Measurements from ENCODE around the gene TRIM75.
"Not testable (repeated sequence)": the region's sequence is repeated elsewhere in the genome, so short reads cannot be mapped to it uniquely, and the experiment has no call there.

Gene TRIM75

DNA sequence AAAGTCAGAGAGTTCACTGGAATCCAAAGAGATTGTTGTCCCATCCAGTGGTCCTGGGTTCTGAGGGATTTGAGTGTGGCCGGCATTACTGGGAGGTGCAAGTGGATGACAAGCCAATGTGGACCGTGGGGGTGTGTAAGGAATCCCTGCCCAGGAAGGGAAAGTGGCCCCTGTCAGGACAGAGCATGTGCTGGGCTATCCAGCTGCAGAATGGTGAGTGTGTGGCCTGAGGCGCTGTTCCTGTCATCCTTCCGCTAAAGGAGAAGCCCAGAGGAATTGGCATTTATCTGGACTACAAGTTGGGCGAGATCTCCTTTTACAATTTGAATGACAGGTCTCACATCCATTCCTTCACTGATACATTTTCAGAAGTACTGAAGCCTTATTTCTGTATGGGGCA lies 42.3 kb upstream of the TRIM75 start:
- ATAC-seq (ENCODE audit: insufficient read depth, low read depth): no peak
- Histone ChIP-seq H4K20me1 (ENCODE audit: insufficient read depth, low read length) (no peaks in the 10 kb centered on the region), H3K4me3 (ENCODE audit: low read depth in 1 of 2, low read length in 2 of 2) (no peak overlapping the region), H3K9me3 (ENCODE audit: insufficient read depth, low read length, severe bottlenecking) (no peaks in the 10 kb centered on the region), H3K36me3 (ENCODE audit: insufficient read depth, low read length) (no peaks in the 10 kb centered on the region), H3K4me2 (ENCODE audit: insufficient read depth, low read length) (no peak overlapping the region), H3K27me3 (ENCODE audit: insufficient read depth, low read length, poor library complexity) (no peaks in the 10 kb centered on the region), H3K4me1 (ENCODE audit: insufficient read depth, low read length) (no peaks in the 10 kb centered on the region), H3K79me2 (ENCODE audit: insufficient read depth, low read length) (no peaks in the 10 kb centered on the region), H3K27ac (ENCODE audit: low read length) (no peak overlapping the region), H2AFZ (ENCODE audit: low read depth, low read length) (no peak overlapping the region), H3K9ac (ENCODE audit: low read depth, low read length) (no peak overlapping the region)
- no peak for DNase-seq
- TF ChIP-seq EZH2 (IDR thresholded peaks at IDR 0.05; ENCODE audit: borderline replicate concordance, low read depth, low read length, severe bottlenecking): no peak
- TF ChIP-seq, protein P1, sequence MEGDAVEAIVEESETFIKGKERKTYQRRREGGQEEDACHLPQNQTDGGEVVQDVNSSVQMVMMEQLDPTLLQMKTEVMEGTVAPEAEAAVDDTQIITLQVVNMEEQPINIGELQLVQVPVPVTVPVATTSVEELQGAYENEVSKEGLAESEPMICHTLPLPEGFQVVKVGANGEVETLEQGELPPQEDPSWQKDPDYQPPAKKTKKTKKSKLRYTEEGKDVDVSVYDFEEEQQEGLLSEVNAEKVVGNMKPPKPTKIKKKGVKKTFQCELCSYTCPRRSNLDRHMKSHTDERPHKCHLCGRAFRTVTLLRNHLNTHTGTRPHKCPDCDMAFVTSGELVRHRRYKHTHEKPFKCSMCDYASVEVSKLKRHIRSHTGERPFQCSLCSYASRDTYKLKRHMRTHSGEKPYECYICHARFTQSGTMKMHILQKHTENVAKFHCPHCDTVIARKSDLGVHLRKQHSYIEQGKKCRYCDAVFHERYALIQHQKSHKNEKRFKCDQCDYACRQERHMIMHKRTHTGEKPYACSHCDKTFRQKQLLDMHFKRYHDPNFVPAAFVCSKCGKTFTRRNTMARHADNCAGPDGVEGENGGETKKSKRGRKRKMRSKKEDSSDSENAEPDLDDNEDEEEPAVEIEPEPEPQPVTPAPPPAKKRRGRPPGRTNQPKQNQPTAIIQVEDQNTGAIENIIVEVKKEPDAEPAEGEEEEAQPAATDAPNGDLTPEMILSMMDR (IDR thresholded peaks at IDR 0.05; ENCODE audit: borderline replicate concordance, extremely low read depth, low read length, poor library complexity, severe bottlenecking): no peak

DNA sequence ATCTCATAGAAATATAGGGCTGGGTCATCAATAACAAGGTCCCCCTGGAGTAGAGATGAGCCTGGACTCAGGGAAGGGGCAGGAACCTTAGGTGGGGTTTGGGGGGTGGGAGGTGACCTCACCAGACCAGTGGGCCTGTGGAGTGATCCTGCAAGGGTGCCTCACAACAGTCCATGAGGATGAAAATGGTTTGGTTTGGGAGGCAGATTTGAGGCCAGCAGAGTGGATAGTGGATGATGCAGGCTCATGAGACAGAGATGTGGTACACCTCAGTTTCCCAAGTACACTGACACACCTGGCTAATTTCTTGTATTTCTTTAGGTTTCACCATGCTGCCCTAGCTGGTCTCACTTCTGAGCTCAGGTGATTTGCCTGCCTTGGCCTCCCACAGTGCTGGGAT lies 40.0 kb upstream of the TRIM75 start:
- H3K4me3 ChIP-seq (ENCODE audit: low read depth in 1 of 2, low read length in 2 of 2): no peak overlapping the region
- no peaks in the 10 kb centered on the region for H4K20me1 ChIP-seq (ENCODE audit: insufficient read depth, low read length)
- no peak overlapping the region for H3K9ac ChIP-seq (ENCODE audit: low read depth, low read length)
- no peak overlapping the region for H3K4me2 ChIP-seq (ENCODE audit: insufficient read depth, low read length)
- TF ChIP-seq, protein P1 (IDR thresholded peaks at IDR 0.05; ENCODE audit: borderline replicate concordance, extremely low read depth, low read length, poor library complexity, severe bottlenecking): no peak
- TF ChIP-seq EZH2 (IDR thresholded peaks at IDR 0.05; ENCODE audit: borderline replicate concordance, low read depth, low read length, severe bottlenecking): no peak
- H3K79me2 ChIP-seq (ENCODE audit: insufficient read depth, low read length): no peaks in the 10 kb centered on the region
- no peak for ATAC-seq (ENCODE audit: insufficient read depth, low read depth)
- DNase-seq: no peak
- no peaks in the 10 kb centered on the region for H3K9me3 ChIP-seq (ENCODE audit: insufficient read depth, low read length, severe bottlenecking)
- H3K27me3 ChIP-seq (ENCODE audit: insufficient read depth, low read length, poor library complexity): no peaks in the 10 kb centered on the region
- no peaks in the 10 kb centered on the region for H3K4me1 ChIP-seq (ENCODE audit: insufficient read depth, low read length)
- no peaks in the 10 kb centered on the region for H3K36me3 ChIP-seq (ENCODE audit: insufficient read depth, low read length)
- no peak overlapping the region for H2AFZ ChIP-seq (ENCODE audit: low read depth, low read length)
- no peak overlapping the region for H3K27ac ChIP-seq (ENCODE audit: low read length)

DNA sequence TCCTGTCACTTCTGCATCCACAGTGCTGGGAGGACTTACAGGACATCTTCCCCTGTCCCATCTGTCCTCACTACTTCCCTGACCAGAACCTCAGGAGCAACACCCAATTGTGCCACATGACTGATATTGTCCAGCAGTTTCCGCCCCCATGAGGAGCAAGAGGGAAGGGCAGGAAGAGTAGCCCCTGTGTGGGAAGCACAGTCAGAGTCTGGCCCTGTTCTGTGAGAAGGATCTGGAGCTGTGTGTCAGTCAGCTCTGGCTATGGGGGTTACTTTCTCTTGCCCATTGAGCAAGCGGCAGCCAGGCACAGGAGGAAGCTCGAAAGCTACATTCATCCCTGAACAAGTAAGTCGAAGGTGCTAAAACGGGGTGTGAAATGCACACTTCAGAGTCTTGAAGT lies 36.7 kb upstream of the TRIM75 start:
- Histone ChIP-seq H3K9ac (ENCODE audit: low read depth, low read length) (no peak overlapping the region), H3K27me3 (ENCODE audit: insufficient read depth, low read length, poor library complexity) (no peaks in the 10 kb centered on the region), H3K27ac (ENCODE audit: low read length) (no peak overlapping the region), H2AFZ (ENCODE audit: low read depth, low read length) (no peak overlapping the region), H3K79me2 (ENCODE audit: insufficient read depth, low read length) (no peaks in the 10 kb centered on the region), H3K4me2 (ENCODE audit: insufficient read depth, low read length) (no peak overlapping the region), H3K4me3 (ENCODE audit: low read depth in 1 of 2, low read length in 2 of 2) (no peak overlapping the region), H3K36me3 (ENCODE audit: insufficient read depth, low read length) (no peaks in the 10 kb centered on the region), H3K4me1 (ENCODE audit: insufficient read depth, low read length) (no peaks in the 10 kb centered on the region), H3K9me3 (ENCODE audit: insufficient read depth, low read length, severe bottlenecking) (no peaks in the 10 kb centered on the region), H4K20me1 (ENCODE audit: insufficient read depth, low read length) (no peaks in the 10 kb centered on the region)
- ATAC-seq (ENCODE audit: insufficient read depth, low read depth) (no peak), DNase-seq (no peak)
- TF ChIP-seq, protein P1 (IDR thresholded peaks at IDR 0.05; ENCODE audit: borderline replicate concordance, extremely low read depth, low read length, poor library complexity, severe bottlenecking): peak; percentile 15
- no peak for TF ChIP-seq EZH2 (IDR thresholded peaks at IDR 0.05; ENCODE audit: borderline replicate concordance, low read depth, low read length, severe bottlenecking)

DNA sequence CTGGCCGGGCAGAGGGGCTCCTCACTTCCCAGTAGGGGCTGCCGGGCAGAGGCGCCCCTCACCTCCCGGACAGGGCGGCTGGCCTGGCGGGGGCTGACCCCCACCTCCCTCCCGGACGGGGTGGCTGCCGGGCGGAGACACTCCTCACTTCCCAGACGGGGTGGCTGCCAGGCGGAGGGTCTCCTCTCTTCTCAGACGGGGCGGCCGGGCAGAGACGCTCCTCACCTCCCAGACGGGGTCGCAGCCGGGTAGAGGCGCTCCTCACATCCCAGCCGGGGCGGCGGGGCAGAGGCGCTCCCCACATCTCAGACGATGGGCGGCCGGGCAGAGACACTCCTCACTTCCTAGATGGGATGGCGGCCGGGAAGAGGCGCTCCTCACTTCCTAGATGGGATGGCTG lies 33.7 kb upstream of the TRIM75 start:
- H3K9me3 ChIP-seq (ENCODE audit: insufficient read depth, low read length, severe bottlenecking); H3K9ac ChIP-seq (ENCODE audit: low read depth, low read length); H3K79me2 ChIP-seq (ENCODE audit: insufficient read depth, low read length); H3K4me1 ChIP-seq (ENCODE audit: insufficient read depth, low read length); H3K4me3 ChIP-seq (ENCODE audit: low read depth in 1 of 2, low read length in 2 of 2); H3K4me2 ChIP-seq (ENCODE audit: insufficient read depth, low read length); H2AFZ ChIP-seq (ENCODE audit: low read depth, low read length); DNase-seq; H3K27ac ChIP-seq (ENCODE audit: low read length); H3K36me3 ChIP-seq (ENCODE audit: insufficient read depth, low read length); H3K27me3 ChIP-seq (ENCODE audit: insufficient read depth, low read length, poor library complexity); ATAC-seq (ENCODE audit: insufficient read depth, low read depth); H4K20me1 ChIP-seq (ENCODE audit: insufficient read depth, low read length): not testable (repeated sequence)

DNA sequence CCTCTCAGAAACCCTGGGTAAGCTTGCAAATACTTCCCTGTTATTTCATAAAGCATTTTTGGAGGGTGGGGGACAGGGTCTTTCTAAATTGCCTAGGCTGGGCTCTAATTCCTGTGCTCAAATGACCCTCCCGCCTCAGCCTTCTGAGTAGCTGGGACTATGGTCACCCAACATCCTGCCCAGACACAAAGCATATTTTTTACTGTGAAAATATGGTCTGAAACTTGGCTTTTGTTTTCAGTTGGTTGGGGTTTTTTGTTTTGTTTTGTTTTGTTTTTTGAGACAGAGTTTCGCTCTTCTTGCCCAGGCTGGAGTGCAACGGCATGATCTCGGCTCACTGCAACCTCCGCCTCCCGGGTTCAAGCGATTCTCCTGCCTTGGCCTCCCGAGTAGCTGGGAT lies 27.9 kb upstream of the TRIM75 start:
- not testable (repeated sequence) for ATAC-seq (ENCODE audit: insufficient read depth, low read depth); H3K27ac ChIP-seq (ENCODE audit: low read length); H3K4me1 ChIP-seq (ENCODE audit: insufficient read depth, low read length); H4K20me1 ChIP-seq (ENCODE audit: insufficient read depth, low read length); H3K9ac ChIP-seq (ENCODE audit: low read depth, low read length); H3K27me3 ChIP-seq (ENCODE audit: insufficient read depth, low read length, poor library complexity); H3K4me2 ChIP-seq (ENCODE audit: insufficient read depth, low read length); H3K9me3 ChIP-seq (ENCODE audit: insufficient read depth, low read length, severe bottlenecking); DNase-seq; H3K79me2 ChIP-seq (ENCODE audit: insufficient read depth, low read length); H3K4me3 ChIP-seq (ENCODE audit: low read depth in 1 of 2, low read length in 2 of 2); H3K36me3 ChIP-seq (ENCODE audit: insufficient read depth, low read length); H2AFZ ChIP-seq (ENCODE audit: low read depth, low read length)

Data from DND-41 (cell line).